Nephron progenitor cell (in vitro differentiated cells): Measurements from ENCODE around the gene CDHR1.

Source experiments
- DNase-seq: peaks from one replicate; pipeline ENCODE4 v3.0.0; 2021
- H3K27ac Mint-ChIP-seq: 2 replicates; pipeline ENCODE4 v1.8.0; 2021; ENCODE audit warnings: mild to moderate bottlenecking, moderate library complexity, mixed read lengths
- H3K27me3 Mint-ChIP-seq: 2 replicates; pipeline ENCODE4 v1.8.0; 2021; ENCODE audit warnings: mild to moderate bottlenecking, low read depth, mixed read lengths; ENCODE audit not compliant: poor library complexity
- H3K36me3 Mint-ChIP-seq: 2 replicates; pipeline ENCODE4 v1.8.0; 2021; ENCODE audit warnings: low read depth, mixed read lengths
- H3K4me1 Mint-ChIP-seq: 2 replicates; pipeline ENCODE4 v1.8.0; 2021; ENCODE audit warnings: mixed read lengths
- H3K4me3 Mint-ChIP-seq: 2 replicates; pipeline ENCODE4 v1.8.0; 2021; ENCODE audit warnings: mild to moderate bottlenecking, moderate library complexity, mixed read lengths
- H3K9me3 Mint-ChIP-seq: 2 replicates; pipeline ENCODE4 v1.8.0; 2021; ENCODE audit warnings: mild to moderate bottlenecking, moderate library complexity, mixed read lengths
- TF ChIP-seq, protein P1 (sequence below): fragments of 200-600 bp; sonication (generic); IDR thresholded peaks from 2 replicates; pipeline ENCODE4 v1.5.0; 2021; ENCODE audit warnings: antibody characterized with exemption

Gene CDHR1

DNA sequence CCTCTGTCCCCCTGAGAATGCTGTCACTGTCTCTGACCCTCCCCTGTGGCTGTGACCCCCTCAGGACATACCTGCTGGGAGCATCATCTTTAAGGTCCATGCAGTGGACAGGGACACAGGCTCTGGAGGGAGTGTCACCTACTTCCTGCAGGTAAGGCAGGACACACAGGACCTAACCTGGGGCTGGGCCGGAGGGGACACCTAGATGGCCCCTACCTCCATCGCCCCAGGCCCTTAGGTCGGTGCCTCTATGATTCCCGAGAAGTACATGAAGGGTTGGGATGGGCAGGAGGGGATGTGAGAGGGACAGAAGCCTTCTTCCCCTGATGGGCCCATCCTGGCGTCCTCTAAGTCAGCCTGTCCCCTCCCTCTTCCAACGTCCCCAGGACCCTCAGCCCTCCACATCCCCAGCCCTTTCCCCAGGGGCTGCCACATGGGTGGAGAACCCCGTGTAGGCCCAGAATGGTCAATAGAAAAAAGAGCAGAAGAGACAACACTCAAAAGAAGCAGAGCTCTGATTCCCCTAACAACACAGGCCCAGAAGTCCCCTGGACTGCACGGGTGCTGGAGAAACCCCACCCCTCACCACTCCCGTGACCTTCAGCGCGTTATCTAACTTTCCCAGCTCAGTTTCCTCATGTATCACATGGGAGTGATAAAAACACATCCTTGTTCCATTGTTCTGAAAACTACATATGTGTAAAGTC lies 6.4 kb downstream of the CDHR1 start:
- H3K27ac Mint-ChIP-seq = no peak overlapping the region
- DNase-seq = no peak
- TF ChIP-seq, protein P1, sequence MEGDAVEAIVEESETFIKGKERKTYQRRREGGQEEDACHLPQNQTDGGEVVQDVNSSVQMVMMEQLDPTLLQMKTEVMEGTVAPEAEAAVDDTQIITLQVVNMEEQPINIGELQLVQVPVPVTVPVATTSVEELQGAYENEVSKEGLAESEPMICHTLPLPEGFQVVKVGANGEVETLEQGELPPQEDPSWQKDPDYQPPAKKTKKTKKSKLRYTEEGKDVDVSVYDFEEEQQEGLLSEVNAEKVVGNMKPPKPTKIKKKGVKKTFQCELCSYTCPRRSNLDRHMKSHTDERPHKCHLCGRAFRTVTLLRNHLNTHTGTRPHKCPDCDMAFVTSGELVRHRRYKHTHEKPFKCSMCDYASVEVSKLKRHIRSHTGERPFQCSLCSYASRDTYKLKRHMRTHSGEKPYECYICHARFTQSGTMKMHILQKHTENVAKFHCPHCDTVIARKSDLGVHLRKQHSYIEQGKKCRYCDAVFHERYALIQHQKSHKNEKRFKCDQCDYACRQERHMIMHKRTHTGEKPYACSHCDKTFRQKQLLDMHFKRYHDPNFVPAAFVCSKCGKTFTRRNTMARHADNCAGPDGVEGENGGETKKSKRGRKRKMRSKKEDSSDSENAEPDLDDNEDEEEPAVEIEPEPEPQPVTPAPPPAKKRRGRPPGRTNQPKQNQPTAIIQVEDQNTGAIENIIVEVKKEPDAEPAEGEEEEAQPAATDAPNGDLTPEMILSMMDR = no peak
- no peak overlapping the region for H3K4me3 Mint-ChIP-seq
- H3K9me3 Mint-ChIP-seq = no peaks in the 10 kb centered on the region
- H3K27me3 Mint-ChIP-seq = peaks cover 34% of the 10 kb centered on the region
- no peaks in the 10 kb centered on the region for H3K4me1 Mint-ChIP-seq
- H3K36me3 Mint-ChIP-seq = no peaks in the 10 kb centered on the region

DNA sequence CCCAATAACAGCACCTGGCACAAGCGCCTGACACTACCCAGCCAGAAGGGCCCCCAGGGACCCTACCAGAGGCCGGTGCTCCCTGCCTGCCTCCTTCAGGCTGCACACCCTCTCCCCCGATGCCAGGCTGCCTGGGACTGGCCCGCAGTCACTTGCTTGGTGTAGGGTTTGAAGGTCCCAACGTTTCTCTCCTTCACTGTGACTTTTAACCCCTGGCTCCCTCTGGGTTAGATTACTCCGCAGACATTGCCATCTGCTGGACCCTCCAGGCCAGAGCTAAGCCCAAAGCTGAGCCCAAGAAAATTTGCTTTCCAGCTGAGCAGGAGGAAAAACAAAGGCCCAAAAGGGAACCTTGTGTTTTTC lies 6.9 kb downstream of the CDHR1 start:
- Mint-ChIP-seq H3K36me3 (no peaks in the 10 kb centered on the region), H3K4me1 (no peaks in the 10 kb centered on the region), H3K27me3 (peaks cover 31% of the 10 kb centered on the region), H3K27ac (no peak overlapping the region), H3K4me3 (no peak overlapping the region), H3K9me3 (no peaks in the 10 kb centered on the region)
- TF ChIP-seq, protein P1 = no peak
- DNase-seq = no peak

DNA sequence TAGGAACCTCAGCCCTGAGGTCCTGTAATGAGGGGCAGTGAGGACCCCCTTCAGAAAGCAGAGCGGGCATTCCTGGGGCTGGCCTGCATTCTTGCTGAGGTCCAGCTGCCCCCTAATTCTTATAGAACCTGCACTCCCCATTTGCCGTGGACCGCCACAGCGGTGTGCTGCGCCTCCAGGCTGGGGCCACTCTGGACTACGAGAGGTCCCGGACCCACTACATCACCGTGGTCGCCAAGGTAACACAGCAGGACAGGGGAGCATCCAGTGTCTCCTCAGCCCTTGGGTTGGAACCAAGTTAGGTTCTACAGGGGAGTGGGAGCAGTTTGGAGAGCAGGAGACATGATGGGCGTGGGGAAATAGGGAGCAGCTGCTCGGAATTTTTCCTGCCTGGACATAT lies 7.3 kb downstream of the CDHR1 start:
- TF ChIP-seq, protein P1 = no peak
- DNase-seq = no peak
- H3K4me1 Mint-ChIP-seq = no peaks in the 10 kb centered on the region
- peaks cover 31% of the 10 kb centered on the region for H3K27me3 Mint-ChIP-seq
- H3K4me3 Mint-ChIP-seq = no peak overlapping the region
- no peaks in the 10 kb centered on the region for H3K36me3 Mint-ChIP-seq
- H3K27ac Mint-ChIP-seq = no peak overlapping the region
- H3K9me3 Mint-ChIP-seq = no peaks in the 10 kb centered on the region

DNA sequence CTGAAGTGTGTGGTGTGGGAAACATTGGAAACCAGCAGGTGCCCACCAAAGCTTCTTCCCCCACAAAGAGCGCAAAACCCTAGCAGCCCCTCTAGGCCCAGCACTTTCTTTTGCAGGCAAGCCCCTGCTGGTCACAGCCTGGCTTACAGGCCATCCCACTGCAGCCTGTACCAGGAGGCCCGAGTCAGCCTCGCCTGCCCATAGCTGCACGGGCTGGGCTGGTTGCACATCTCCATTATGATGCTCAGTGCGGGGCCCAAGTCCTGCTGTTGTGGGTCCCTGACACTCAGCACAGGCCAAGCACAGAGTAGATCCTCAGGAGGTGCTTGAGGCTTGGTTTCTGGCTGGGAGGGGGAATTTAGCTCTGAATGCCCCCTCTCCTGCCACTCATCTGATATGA lies 8.0 kb downstream of the CDHR1 start:
- H3K4me3 Mint-ChIP-seq = no peak overlapping the region
- TF ChIP-seq, protein P1 = no peak
- no peaks in the 10 kb centered on the region for H3K9me3 Mint-ChIP-seq
- DNase-seq = no peak
- H3K27ac Mint-ChIP-seq = no peak overlapping the region
- H3K4me1 Mint-ChIP-seq = no peaks in the 10 kb centered on the region
- H3K36me3 Mint-ChIP-seq = no peaks in the 10 kb centered on the region
- peaks cover 31% of the 10 kb centered on the region for H3K27me3 Mint-ChIP-seq

DNA sequence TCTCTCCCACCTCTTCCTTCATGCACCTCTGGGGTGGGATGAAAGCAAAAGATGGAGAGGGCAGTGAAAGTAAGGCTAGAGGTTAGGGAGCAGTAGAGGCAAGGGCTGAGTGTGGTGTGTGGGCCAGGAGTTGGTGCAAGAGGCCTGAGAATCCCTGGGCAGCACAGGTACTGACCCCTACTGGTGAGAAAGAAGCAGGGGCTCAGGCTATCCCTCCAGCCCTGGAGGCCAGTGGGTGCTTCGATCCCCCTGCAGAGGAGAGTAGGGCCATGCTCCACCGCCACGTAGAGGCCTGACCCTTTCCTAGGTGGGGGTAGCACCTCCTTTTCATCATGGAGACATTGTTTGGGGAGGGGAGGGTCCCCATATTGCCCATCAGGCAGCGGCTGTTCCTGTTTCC lies 9.8 kb downstream of the CDHR1 start:
- no peak for DNase-seq
- H3K27me3 Mint-ChIP-seq = peaks cover 25% of the 10 kb centered on the region

DNA sequence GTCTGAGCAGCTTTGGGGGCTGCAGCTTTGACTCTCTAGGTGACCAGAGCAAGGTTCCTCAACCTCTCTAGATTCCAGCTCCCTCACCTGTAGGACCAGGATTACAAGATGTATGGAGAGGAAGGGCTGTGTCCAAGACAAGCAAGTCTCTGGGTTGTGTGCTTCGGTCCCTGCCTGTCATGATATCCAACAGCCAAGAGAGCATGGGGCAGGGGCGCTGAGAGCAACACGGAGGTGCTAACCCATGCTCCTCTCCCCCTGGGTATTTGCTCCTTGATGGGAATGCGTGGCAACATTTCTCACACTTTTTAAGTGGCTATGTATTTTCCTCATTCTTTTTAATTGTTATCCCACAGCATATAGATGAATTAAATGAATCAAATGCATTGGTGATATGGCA lies 10.3 kb downstream of the CDHR1 start:
- Mint-ChIP-seq H3K4me3 (no peak overlapping the region), H3K27me3 (peaks cover 23% of the 10 kb centered on the region), H3K4me1 (no peaks in the 10 kb centered on the region), H3K9me3 (no peaks in the 10 kb centered on the region), H3K27ac (no peak overlapping the region), H3K36me3 (no peaks in the 10 kb centered on the region)
- DNase-seq = no peak
- TF ChIP-seq, protein P1 = no peak

More for the DNA sequence above, 9.8 kb downstream of the CDHR1 start:
- H3K36me3 Mint-ChIP-seq = no peaks in the 10 kb centered on the region
- H3K4me3 Mint-ChIP-seq = no peak overlapping the region
- TF ChIP-seq, protein P1 = peak; percentile 25
- no peaks in the 10 kb centered on the region for H3K4me1 Mint-ChIP-seq
- H3K9me3 Mint-ChIP-seq = no peaks in the 10 kb centered on the region
- H3K27ac Mint-ChIP-seq = no peak overlapping the region
